Esophagus squamous epithelium (tissue), 5 donors: Measurements from ENCODE around the gene AWAT1. TPM values are rescaled to one million over a fixed set of nuclear protein-coding genes. Genes with fewer than 3 reads are reported as not detected.

ENCODE experiments used
- DNase-seq: peaks from one replicate; lab custom pipeline; 2025; lab: John Stamatoyannopoulos, UW
- H3K27ac ChIP-seq, 4 donors: fragments of 200-600 bp; sonication (generic); one replicate each; pipeline ENCODE4 v1.5.1; 2016 to 2019; ENCODE audit warnings: mild to moderate bottlenecking in 1 of 4
- H3K27me3 ChIP-seq, 4 donors: fragments of 200-600 bp; sonication (generic); 1 replicate in 3 of 4; 2 replicates in 1 of 4; pipeline versions ENCODE4 v1.5.1 to v1.6.0; 2017 to 2021; ENCODE audit warnings: antibody characterized with exemption in 1 of 4
- H3K36me3 ChIP-seq, 3 donors: fragments of 200-600 bp; sonication (generic); one replicate each; pipeline ENCODE4 v1.5.1; 2016 to 2019
- H3K4me1 ChIP-seq, 3 donors: fragments of 200-600 bp; sonication (generic); one replicate each; pipeline ENCODE4 v1.5.1; 2017 to 2019
- H3K4me3 ChIP-seq, 4 donors: fragments of 200-600 bp; sonication (generic); 1 replicate in 3 of 4; 2 replicates in 1 of 4; pipeline ENCODE4 v1.5.1; 2016 to 2019; ENCODE audit warnings: mild to moderate bottlenecking in 2 of 4, moderate library complexity in 1 of 4
- H3K9me3 ChIP-seq, 3 donors: fragments of 200-600 bp; sonication (generic); one replicate each; pipeline ENCODE4 v1.5.1; 2016 to 2019
- POLR2A ChIP-seq, 4 donors: fragments of 450-650 bp; IDR thresholded peaks; one replicate each; pipeline ENCODE4 v1.6.1; 2017; ENCODE audit warnings: antibody characterized with exemption in 4 of 4, mild to moderate bottlenecking in 4 of 4, moderate library complexity in 3 of 4
- WGBS, 2 donors: methylation state at CpG; one replicate each; pipeline ENCODE4 v1.1.5; 2018; 5-methylcytosine and 5-hydroxymethylcytosine counted together
- intact Hi-C: fragments of 100-400 bp; cut with DNase I; formaldehyde crosslinking; loops from one replicate; pipeline ENCODE4 v1.15.0; 2022
- total RNA-seq, 4 donors: library from RNA; depleted of rRNA; stranded (reverse); fragments of >200 nt; gene quantifications; one replicate each; pipeline ENCODE4 v1.1.0, GENCODE V29; 2016
- TF ChIP-seq, protein P1 (sequence below), 6 experiments: fragments of 450-650 bp in 4 of 6; fragments of 200-600 bp in 2 of 6; sonication (generic) in 2 of 6; IDR thresholded peaks; one replicate each; pipeline ENCODE4 v1.5.1; 2016 to 2019; ENCODE audit warnings: antibody characterized with exemption in 6 of 6, mild to moderate bottlenecking in 4 of 6, moderate library complexity in 4 of 6
- donor health status: DM: yes; HTN: yes; CAD: no.

The AWAT1 gene
- total RNA-seq, 4 donors from 2014 or later = not detected

DNA sequence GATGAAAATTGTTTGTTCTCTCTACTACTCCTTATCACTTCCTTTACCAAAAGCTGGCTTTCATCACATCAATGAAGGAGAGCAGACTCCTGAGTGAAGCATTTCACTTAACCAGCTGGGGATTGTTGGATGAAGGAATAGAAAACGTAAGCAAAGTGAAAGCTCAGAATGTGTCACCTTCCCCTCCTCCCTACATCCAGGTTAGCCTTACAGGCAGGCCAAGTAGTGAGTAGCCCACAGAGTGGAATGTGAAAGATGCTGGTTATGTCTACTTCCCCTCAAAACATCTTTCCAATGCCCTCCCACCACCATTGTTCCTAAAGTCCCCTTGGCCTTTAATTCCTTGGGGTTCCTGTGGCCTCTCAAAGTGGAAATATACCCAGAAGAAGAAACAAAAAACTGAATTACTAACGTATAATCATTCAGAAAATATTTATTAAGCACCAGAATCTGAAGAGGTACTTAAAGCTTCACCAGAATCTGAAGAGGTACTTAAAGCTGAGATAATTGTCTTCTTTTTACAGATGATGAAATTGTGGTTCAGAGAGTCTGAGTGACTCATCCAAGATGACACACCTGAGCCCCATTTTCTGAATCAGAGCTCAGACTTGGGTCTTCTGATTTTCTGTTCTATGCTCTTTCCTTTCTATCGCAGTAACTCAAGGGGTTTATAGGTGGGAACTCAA lies 19.1 kb downstream of the AWAT1 start:
- Histone ChIP-seq H3K36me3 (no peaks in the 10 kb centered on the region), H3K9me3 (no peaks in the 10 kb centered on the region), H3K4me3 (no peak overlapping the region), H3K27ac (peak overlapping the region in 1 of 4 donors; percentile 31), H3K27me3 (no peaks in the 10 kb centered on the region), H3K4me1 (no peaks in the 10 kb centered on the region)
- TF ChIP-seq, protein P1, sequence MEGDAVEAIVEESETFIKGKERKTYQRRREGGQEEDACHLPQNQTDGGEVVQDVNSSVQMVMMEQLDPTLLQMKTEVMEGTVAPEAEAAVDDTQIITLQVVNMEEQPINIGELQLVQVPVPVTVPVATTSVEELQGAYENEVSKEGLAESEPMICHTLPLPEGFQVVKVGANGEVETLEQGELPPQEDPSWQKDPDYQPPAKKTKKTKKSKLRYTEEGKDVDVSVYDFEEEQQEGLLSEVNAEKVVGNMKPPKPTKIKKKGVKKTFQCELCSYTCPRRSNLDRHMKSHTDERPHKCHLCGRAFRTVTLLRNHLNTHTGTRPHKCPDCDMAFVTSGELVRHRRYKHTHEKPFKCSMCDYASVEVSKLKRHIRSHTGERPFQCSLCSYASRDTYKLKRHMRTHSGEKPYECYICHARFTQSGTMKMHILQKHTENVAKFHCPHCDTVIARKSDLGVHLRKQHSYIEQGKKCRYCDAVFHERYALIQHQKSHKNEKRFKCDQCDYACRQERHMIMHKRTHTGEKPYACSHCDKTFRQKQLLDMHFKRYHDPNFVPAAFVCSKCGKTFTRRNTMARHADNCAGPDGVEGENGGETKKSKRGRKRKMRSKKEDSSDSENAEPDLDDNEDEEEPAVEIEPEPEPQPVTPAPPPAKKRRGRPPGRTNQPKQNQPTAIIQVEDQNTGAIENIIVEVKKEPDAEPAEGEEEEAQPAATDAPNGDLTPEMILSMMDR (IDR thresholded peaks at IDR 0.05) = no peak
- no peak for TF ChIP-seq POLR2A (IDR thresholded peaks at IDR 0.05)
- DNase-seq = no peak
- WGBS, 2 donors = 67 to 78% methylated on average over 2 to 3 of the region's 3 CpGs
- intact Hi-C loops = no loop called here

DNA sequence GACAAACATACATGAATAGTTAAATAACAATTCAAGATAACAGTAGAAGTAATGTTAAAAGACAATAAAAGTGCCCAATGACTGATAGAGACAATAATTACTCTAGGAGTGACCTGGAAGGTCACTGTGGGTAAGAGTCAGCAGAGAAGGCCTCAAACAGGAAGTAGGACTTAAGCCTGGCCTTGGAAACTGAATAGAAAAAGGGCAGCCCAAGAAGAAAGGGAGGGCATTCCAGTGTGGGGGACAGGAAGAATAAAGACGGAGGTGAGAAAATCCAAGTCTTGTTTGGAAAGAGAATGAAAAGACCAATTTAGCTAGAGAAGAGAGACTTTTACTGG lies 19.6 kb downstream of the AWAT1 start:
- H3K4me3 ChIP-seq = no peak overlapping the region
- DNase-seq = no peak
- intact Hi-C loops = no loop called here
- no peaks in the 10 kb centered on the region for H3K4me1 ChIP-seq
- H3K27me3 ChIP-seq = no peaks in the 10 kb centered on the region
- no peaks in the 10 kb centered on the region for H3K9me3 ChIP-seq
- 67 to 76% methylated on average over 1 of the region's 1 CpG for WGBS, 2 donors
- no peaks in the 10 kb centered on the region for H3K36me3 ChIP-seq
- H3K27ac ChIP-seq = peak overlapping the region in 2 of 4 donors; percentile 31 to 33
- TF ChIP-seq, protein P1 (IDR thresholded peaks at IDR 0.05) = no peak
- TF ChIP-seq POLR2A (IDR thresholded peaks at IDR 0.05) = no peak

DNA sequence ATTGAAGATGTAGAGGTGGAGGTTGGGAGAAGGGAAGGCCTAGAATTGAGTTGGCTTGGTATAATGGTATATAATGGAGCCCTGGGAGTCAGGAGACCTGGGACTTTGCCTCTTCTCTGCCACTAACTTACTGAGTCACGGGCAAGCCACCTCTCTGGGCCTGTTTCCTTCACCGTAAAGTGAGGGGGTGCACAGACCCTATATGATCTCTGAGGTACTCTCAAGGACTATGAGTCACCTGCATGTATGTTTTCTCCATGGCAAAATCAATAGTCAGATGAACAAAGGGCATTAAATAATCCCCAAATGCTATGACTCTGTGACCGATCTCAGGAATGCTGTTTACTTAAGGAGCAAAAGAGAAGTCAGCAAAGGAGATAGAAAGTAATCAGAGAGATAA lies 20.5 kb downstream of the AWAT1 start:
- intact Hi-C loops = no loop called here
- Histone ChIP-seq H3K36me3 (no peaks in the 10 kb centered on the region), H3K9me3 (no peaks in the 10 kb centered on the region), H3K4me1 (no peaks in the 10 kb centered on the region), H3K27ac (peak overlapping the region in 1 of 4 donors; percentile 33), H3K27me3 (no peaks in the 10 kb centered on the region), H3K4me3 (no peak overlapping the region)
- TF ChIP-seq, protein P1 (IDR thresholded peaks at IDR 0.05) = no peak
- no peak for TF ChIP-seq POLR2A (IDR thresholded peaks at IDR 0.05)
- 78% methylated on average over 3 of the region's 3 CpGs for WGBS, 2 donors
- no peak for DNase-seq

DNA sequence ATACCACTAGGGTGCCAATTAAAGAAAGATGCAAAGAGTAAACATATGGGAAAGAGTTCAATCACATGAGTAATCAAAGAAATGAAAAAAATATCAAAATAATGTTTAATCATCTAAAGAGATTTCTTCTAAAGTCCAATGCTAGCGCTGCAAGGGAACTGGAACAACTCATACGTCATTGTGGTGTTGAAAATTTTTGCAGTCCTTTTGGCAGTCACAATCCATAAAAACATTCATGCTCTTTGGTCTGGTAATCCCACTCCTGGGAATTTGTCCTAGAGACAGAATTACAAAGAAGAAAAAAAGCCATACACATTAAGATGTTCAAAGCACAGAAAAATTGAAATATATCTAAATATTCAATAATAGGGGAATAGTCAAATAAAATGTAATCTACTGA lies 21.0 kb downstream of the AWAT1 start:
- Histone ChIP-seq H3K4me3 (no peak overlapping the region), H3K4me1 (no peaks in the 10 kb centered on the region), H3K36me3 (no peaks in the 10 kb centered on the region), H3K27me3 (no peaks in the 10 kb centered on the region), H3K9me3 (no peaks in the 10 kb centered on the region), H3K27ac (peak overlapping the region in 1 of 4 donors; percentile 33)
- intact Hi-C loops = no loop called here
- no peak for DNase-seq
- 83% methylated on average over 2 of the region's 2 CpGs for WGBS, 2 donors
- TF ChIP-seq POLR2A (IDR thresholded peaks at IDR 0.05) = no peak
- TF ChIP-seq, protein P1 (IDR thresholded peaks at IDR 0.05) = no peak

DNA sequence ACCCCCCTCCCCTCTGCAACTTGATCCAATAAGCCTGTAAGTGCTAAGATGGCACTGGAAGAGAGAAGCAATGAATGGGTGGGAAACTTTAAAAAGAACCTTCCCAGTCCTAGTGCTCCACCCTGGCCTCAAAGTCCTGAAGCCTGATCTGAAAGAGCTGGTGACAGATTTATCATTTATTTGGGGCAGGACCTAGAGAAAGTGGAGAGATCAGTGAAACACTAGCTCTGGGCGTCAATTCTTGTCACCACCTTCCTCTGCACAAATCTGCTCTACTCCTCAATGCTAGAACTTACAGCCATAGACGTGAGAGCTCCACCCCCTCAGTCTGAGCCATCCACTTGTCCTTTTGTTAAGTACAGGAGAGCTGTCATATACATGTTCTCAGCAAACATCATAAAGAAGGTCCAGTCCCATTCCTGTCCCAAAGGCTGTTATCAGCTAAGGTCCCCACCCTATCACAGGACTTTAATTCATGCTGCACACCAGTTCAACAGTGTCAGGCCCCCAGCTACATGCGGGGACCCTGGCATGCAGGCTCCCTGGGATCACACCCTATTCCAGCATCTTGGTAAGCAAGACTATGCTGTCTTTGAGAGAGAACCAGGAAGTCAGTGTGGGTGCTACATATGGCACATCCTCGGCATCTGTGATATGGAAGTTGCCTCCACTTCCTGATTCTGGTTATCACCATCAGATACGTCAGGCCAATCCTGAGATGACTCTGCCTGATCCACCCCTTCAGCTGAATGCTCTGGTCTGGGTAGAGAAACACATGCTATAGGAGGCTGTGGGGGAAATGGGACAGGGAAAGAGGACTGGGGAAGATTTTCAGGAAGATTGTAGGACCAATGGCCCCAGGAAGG lies 23.2 kb downstream of the AWAT1 start:
- no peaks in the 10 kb centered on the region for H3K36me3 ChIP-seq
- 54 to 79% methylated on average over 3 to 4 of the region's 5 CpGs for WGBS, 2 donors
- no peaks in the 10 kb centered on the region for H3K4me1 ChIP-seq
- DNase-seq = no peak
- no peaks in the 10 kb centered on the region for H3K27me3 ChIP-seq
- H3K27ac ChIP-seq = no peak overlapping the region
- no peaks in the 10 kb centered on the region for H3K9me3 ChIP-seq
- intact Hi-C loops = no loop called here
- TF ChIP-seq, protein P1 (IDR thresholded peaks at IDR 0.05) = no peak
- TF ChIP-seq POLR2A (IDR thresholded peaks at IDR 0.05) = no peak
- H3K4me3 ChIP-seq = no peak overlapping the region
